ENCODE data around the gene SLC10A3.
A peak's percentile ranks its signal among the peaks of the same experiment; 100 is the strongest.

Gene SLC10A3

GRCh38 chrX:154490414-154491083, at the start of gene SLC10A3:
SLC10A3 (minus strand) TSS chrX:154490629; CDS start chrX:154488940, 1,689 bp downstream.
- peak; percentile 94 for DNase-seq

- DNase-seq: no peak
These were observed 48.6 kb upstream of the SLC10A3 start for GRCh38 chrX:154539077-154539476.

GRCh38 chrX:154535892-154536291, 45.5 kb upstream of the SLC10A3 start:
- DNase-seq: no peak

GRCh38 chrX:154534526-154535322, 44.3 kb upstream of the SLC10A3 start:
- DNase-seq: peak; percentile 89

- DNase-seq: no peak
These were observed 42.3 kb upstream of the SLC10A3 start for GRCh38 chrX:154532690-154533089.

- no peak for DNase-seq
These were observed 41.2 kb upstream of the SLC10A3 start for GRCh38 chrX:154531626-154532025.

GRCh38 chrX:154530286-154530685, 39.9 kb upstream of the SLC10A3 start:
- no peak for DNase-seq

- DNase-seq: no peak
These were observed 38.8 kb upstream of the SLC10A3 start for GRCh38 chrX:154529206-154529612.

- peak; percentile 77 for DNase-seq
These were observed 36.7 kb upstream of the SLC10A3 start for GRCh38 chrX:154526901-154527675.

GRCh38 chrX:154525606-154526490, 35.4 kb upstream of the SLC10A3 start:
- DNase-seq: no peak

GRCh38 chrX:154519389-154519788, 29.0 kb upstream of the SLC10A3 start:
- DNase-seq: no peak

GRCh38 chrX:154517101-154517781, 26.8 kb upstream of the SLC10A3 start:
- no peak for DNase-seq

- DNase-seq: no peak
These were observed 26.2 kb upstream of the SLC10A3 start for GRCh38 chrX:154516656-154517100.

- DNase-seq: peak; percentile 91
These were observed 25.7 kb upstream of the SLC10A3 start, which contains the start of gene FAM3A for GRCh38 chrX:154515966-154516655. FAM3A (minus strand) TSS chrX:154516232; CDS start chrX:154515772, 460 bp downstream.

- no peak for DNase-seq
These were observed 24.9 kb upstream of the SLC10A3 start for GRCh38 chrX:154515090-154515965.

GRCh38 chrX:154513716-154514115, 23.3 kb upstream of the SLC10A3 start:
- no peak for DNase-seq

GRCh38 chrX:154512879-154513553, 22.6 kb upstream of the SLC10A3 start:
- no peak for DNase-seq

GRCh38 chrX:154511761-154512160, 21.3 kb upstream of the SLC10A3 start:
- no peak for DNase-seq

GRCh38 chrX:154509455-154509854, 19.0 kb upstream of the SLC10A3 start:
- no peak for DNase-seq
